ENCODE data around the gene GDPGP1. TPM values are rescaled to one million over a fixed set of nuclear protein-coding genes. Genes with fewer than 3 reads are reported as not detected.

GDPGP1 gene
- total RNA-seq, 1 experiment from 2014 or later: 15.4 TPM

- DNase-seq (ENCODE audit: low read depth, low spot score) (no peak), ATAC-seq (no peak)
- Histone ChIP-seq H4K20me1 (ENCODE audit: insufficient read depth) (peaks cover 2% of the 10 kb centered on the region; the same call in 1 of the 2 replicates), H3K9ac (ENCODE audit: low read length) (no peak overlapping the region), H3K9me2 (ENCODE audit: insufficient read depth) (no peaks in the 10 kb centered on the region), H3K27ac (ENCODE audit: low read depth, low read length) (no peak overlapping the region), H3K4me1 (ENCODE audit: control insufficient read depth in 1 of 2, insufficient read depth in 2 of 2, low read length in 2 of 2) (peaks cover 9 to 15% of the 10 kb centered on the region in 2 experiments; a peak in 3 of 4 replicates), H3K4me3 (replicated peaks in 1 of 2; ENCODE audit: low read depth in 1 of 2, low read length in 2 of 2) (no peak overlapping the region), H3K79me2 (ENCODE audit: insufficient read depth, low read length) (peaks cover 78% of the 10 kb centered on the region), H3K9me3 (ENCODE audit: control insufficient read depth in 1 of 2, insufficient read depth in 1 of 2, low read depth in 1 of 2, low read length in 2 of 2) (no peaks in the 10 kb centered on the region), H3K27me3 (ENCODE audit: insufficient read depth, low read length) (no peaks in the 10 kb centered on the region), H2AFZ (ENCODE audit: low read depth, low read length, poor library complexity, severe bottlenecking) (no peak overlapping the region), H3K4me2 (ENCODE audit: low read length) (no peak overlapping the region), H3K36me3 (ENCODE audit: control insufficient read depth in 1 of 2, insufficient read depth in 2 of 2, low read length in 2 of 2) (peaks cover 21 to 46% of the 10 kb centered on the region in 2 experiments)
- BruUV-seq (replicated peaks): no TSS peak
- TF ChIP-seq EZH2 (IDR thresholded peaks at IDR 0.05): no peak
- TF ChIP-seq SIN3A (IDR thresholded peaks at IDR 0.05; ENCODE audit: low read depth): no peak
- ChIA-PET RAD21 (ENCODE audit: low non-redundant PET in 1 of 2, low total read pairs in 2 of 2, uncharacterized antibody in 2 of 2, unreplicated experiment in 2 of 2) (no interaction called here), CTCF (interaction anchor here (1.6 kb wide), 1 partner anchor 23 kb away, joined by 3 read pairs; no protein-coding TSS in a partner anchor), POLR2A (interaction anchor here (0.6 kb wide), 2 partner anchors 477 to 589 kb away, joined by 3 read pairs; no protein-coding TSS in a partner anchor)
- intact Hi-C loops (cut with micrococcal nuclease): no loop called here
These were observed 36.6 kb downstream of the GDPGP1 start for GRCh38 chr15:90270502-90271150.

- ATAC-seq (no peak), DNase-seq (ENCODE audit: low read depth, low spot score) (no peak)
- Histone ChIP-seq H3K27ac (ENCODE audit: low read depth, low read length) (no peak overlapping the region), H3K79me2 (ENCODE audit: insufficient read depth, low read length) (peaks cover 68% of the 10 kb centered on the region), H3K9ac (ENCODE audit: low read length) (no peak overlapping the region), H3K36me3 (ENCODE audit: control insufficient read depth in 1 of 2, insufficient read depth in 2 of 2, low read length in 2 of 2) (peaks cover 21 to 46% of the 10 kb centered on the region in 2 experiments), H3K27me3 (ENCODE audit: insufficient read depth, low read length) (no peaks in the 10 kb centered on the region), H3K4me3 (replicated peaks in 1 of 2; ENCODE audit: low read depth in 1 of 2, low read length in 2 of 2) (no peak overlapping the region), H4K20me1 (ENCODE audit: insufficient read depth) (peaks cover 2% of the 10 kb centered on the region; the same call in 1 of the 2 replicates), H3K9me3 (ENCODE audit: control insufficient read depth in 1 of 2, insufficient read depth in 1 of 2, low read depth in 1 of 2, low read length in 2 of 2) (no peaks in the 10 kb centered on the region), H3K4me2 (ENCODE audit: low read length) (no peak overlapping the region), H2AFZ (ENCODE audit: low read depth, low read length, poor library complexity, severe bottlenecking) (no peak overlapping the region), H3K4me1 (ENCODE audit: control insufficient read depth in 1 of 2, insufficient read depth in 2 of 2, low read length in 2 of 2) (peaks cover 9 to 11% of the 10 kb centered on the region in 2 experiments; a peak in 3 of 4 replicates), H3K9me2 (ENCODE audit: insufficient read depth) (no peaks in the 10 kb centered on the region)
- ChIA-PET RAD21 (ENCODE audit: low non-redundant PET in 1 of 2, low total read pairs in 2 of 2, uncharacterized antibody in 2 of 2, unreplicated experiment in 2 of 2) (no interaction called here), POLR2A (no interaction called here), CTCF (interaction anchor here (1.6 kb wide), 1 partner anchor 22 kb away, joined by 3 read pairs; no protein-coding TSS in a partner anchor)
- intact Hi-C loops (cut with micrococcal nuclease): no loop called here
- TF ChIP-seq CTCF (IDR thresholded peaks at IDR 0.05 in 2 of 3, conservative IDR thresholded peaks at IDR 0.05 in 1 of 3; ENCODE audit: borderline replicate concordance in 1 of 3, insufficient read depth in 1 of 3, low read depth in 2 of 3, low read length in 2 of 3) (no peak), POLR2AphosphoS5 (IDR thresholded peaks at IDR 0.05; ENCODE audit: low read depth, low read length) (no peak), REST (IDR thresholded peaks at IDR 0.05; ENCODE audit: low read depth) (no peak), ZNF274 (IDR thresholded peaks at IDR 0.05; ENCODE audit: low read depth, low read length) (no peak), CBX3 (IDR thresholded peaks at IDR 0.05; ENCODE audit: low read depth) (no peak), TCF7L2 (IDR thresholded peaks at IDR 0.05; ENCODE audit: borderline replicate concordance, extremely low read depth, insufficient read depth, insufficient read length) (no peak), ZFX (IDR thresholded peaks at IDR 0.05) (no peak), EZH2phosphoT487 (IDR thresholded peaks at IDR 0.05; ENCODE audit: borderline replicate concordance) (no peak), SRF (IDR thresholded peaks at IDR 0.05; ENCODE audit: low read depth) (no peak)
- BruUV-seq (replicated peaks): TSS peak; percentile 0
These were observed 37.6 kb downstream of the GDPGP1 start for GRCh38 chr15:90271459-90272166.

Data from HCT116 (cell line).